IgD-negative memory B cell (primary cell): ENCODE data around the gene SUOX. TPM values are rescaled to one million over a fixed set of nuclear protein-coding genes. Genes with fewer than 3 reads are reported as not detected.
"Not testable (repeated sequence)": the region's sequence is repeated elsewhere in the genome, so short reads cannot be mapped to it uniquely, and the experiment has no call there.

ENCODE experiments used
- H3K27ac Mint-ChIP-seq, 3 donors: one replicate each; pipeline ENCODE4 v1.8.0; 2020 to 2022; ENCODE audit warnings: mild to moderate bottlenecking in 3 of 3, mixed read lengths in 3 of 3, moderate library complexity in 1 of 3
- H3K27me3 Mint-ChIP-seq: one replicate; pipeline ENCODE4 v1.8.0; 2021; ENCODE audit warnings: mixed read lengths
- H3K36me3 Mint-ChIP-seq: one replicate; pipeline ENCODE4 v1.8.0; 2020; ENCODE audit warnings: mild to moderate bottlenecking, mixed read lengths
- H3K4me1 Mint-ChIP-seq, 3 donors: one replicate each; pipeline ENCODE4 v1.8.0; 2020 to 2022; ENCODE audit warnings: mixed read lengths in 3 of 3, mild to moderate bottlenecking in 1 of 3
- H3K4me3 Mint-ChIP-seq, 4 donors: one replicate each; pipeline ENCODE4 v1.8.0; 2020 to 2022; ENCODE audit warnings: mild to moderate bottlenecking in 4 of 4, mixed read lengths in 4 of 4, moderate library complexity in 3 of 4
- H3K9me3 Mint-ChIP-seq, 3 donors: one replicate each; pipeline ENCODE4 v1.8.0; 2020 to 2021; ENCODE audit warnings: mixed read lengths in 3 of 3, mild to moderate bottlenecking in 1 of 3
- polyA plus RNA-seq: library from polyadenylated mRNA; unstranded; fragments of 300-500 nt; fragmentation: Illumina TruSeq; gene quantifications from one replicate; pipeline ENCODE4 v1.2.3, GENCODE V29; 2021

The SUOX gene
- polyA plus RNA-seq, 1 donor from 2014 or later, result 1.3 TPM

DNA sequence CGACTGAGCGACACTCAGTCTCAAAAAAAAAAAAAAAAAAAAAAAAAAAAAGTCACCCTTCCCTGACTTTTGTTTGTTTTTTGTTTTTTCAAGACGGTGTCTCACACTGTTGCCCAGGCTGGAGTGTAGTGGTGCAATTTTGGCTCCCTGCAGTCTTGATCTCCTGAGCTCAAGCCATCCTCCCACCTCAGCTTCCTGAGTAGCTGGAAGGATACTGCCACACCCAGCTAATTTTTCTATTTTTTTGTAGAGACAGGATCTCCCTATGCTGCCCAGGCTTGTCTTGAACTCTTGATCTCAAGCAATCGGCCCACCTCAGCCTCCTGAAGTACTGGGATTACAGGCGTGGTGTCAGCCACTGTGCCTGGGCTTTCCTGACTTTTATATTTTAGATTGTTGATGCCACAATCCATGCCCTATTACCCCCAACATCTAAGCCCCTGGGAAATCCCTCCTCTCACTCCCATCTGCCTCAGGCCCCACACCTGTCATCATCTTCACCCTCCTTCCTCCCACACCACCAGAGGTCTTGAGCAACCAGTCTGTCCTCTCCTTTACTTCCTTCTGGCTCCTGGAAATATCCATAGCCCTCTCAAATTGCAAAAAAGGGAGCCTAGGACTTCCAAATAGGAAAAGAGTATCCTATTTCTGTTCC, 31.6 kb downstream of the SUOX start:
- no peak overlapping the region for H3K27ac Mint-ChIP-seq
- H3K36me3 Mint-ChIP-seq, result peaks cover 6% of the 10 kb centered on the region
- H3K4me1 Mint-ChIP-seq, result no peaks in the 10 kb centered on the region
- no peak overlapping the region for H3K4me3 Mint-ChIP-seq
- H3K27me3 Mint-ChIP-seq, result no peaks in the 10 kb centered on the region
- H3K9me3 Mint-ChIP-seq, result no peaks in the 10 kb centered on the region

GRCh38 chr12:56029166-56029519, 32.1 kb downstream of the SUOX start:
- H3K4me1 Mint-ChIP-seq, result no peaks in the 10 kb centered on the region
- peaks cover 6% of the 10 kb centered on the region for H3K36me3 Mint-ChIP-seq
- no peak overlapping the region for H3K4me3 Mint-ChIP-seq
- H3K9me3 Mint-ChIP-seq, result no peaks in the 10 kb centered on the region
- no peaks in the 10 kb centered on the region for H3K27me3 Mint-ChIP-seq
- H3K27ac Mint-ChIP-seq, result no peak overlapping the region

- Mint-ChIP-seq H3K27me3 (no peaks in the 10 kb centered on the region), H3K4me3 (peak overlapping the region in 1 of 4 donors; percentile 46), H3K9me3 (no peaks in the 10 kb centered on the region), H3K36me3 (peaks cover 6% of the 10 kb centered on the region), H3K4me1 (no peaks in the 10 kb centered on the region), H3K27ac (peak overlapping the region in 1 of 3 donors; percentile 82)
These were observed 32.7 kb downstream of the SUOX start for GRCh38 chr12:56029666-56030293.

- peaks cover 10% of the 10 kb centered on the region for H3K36me3 Mint-ChIP-seq
- H3K27ac Mint-ChIP-seq, result no peak overlapping the region
- H3K4me1 Mint-ChIP-seq, result peaks cover 0 to 1% (median 0%) of the 10 kb centered on the region in 3 donors
- H3K4me3 Mint-ChIP-seq, result no peak overlapping the region
- no peaks in the 10 kb centered on the region for H3K27me3 Mint-ChIP-seq
- no peaks in the 10 kb centered on the region for H3K9me3 Mint-ChIP-seq
These were observed 34.9 kb downstream of the SUOX start for GRCh38 chr12:56031987-56032386.

- Mint-ChIP-seq H3K27me3 (no peaks in the 10 kb centered on the region), H3K36me3 (peaks cover 10% of the 10 kb centered on the region), H3K27ac (no peak overlapping the region), H3K4me3 (no peak overlapping the region), H3K9me3 (no peaks in the 10 kb centered on the region), H3K4me1 (peaks cover 0 to 1% (median 0%) of the 10 kb centered on the region in 3 donors)
These were observed 37.7 kb downstream of the SUOX start for GRCh38 chr12:56034586-56035332.

DNA sequence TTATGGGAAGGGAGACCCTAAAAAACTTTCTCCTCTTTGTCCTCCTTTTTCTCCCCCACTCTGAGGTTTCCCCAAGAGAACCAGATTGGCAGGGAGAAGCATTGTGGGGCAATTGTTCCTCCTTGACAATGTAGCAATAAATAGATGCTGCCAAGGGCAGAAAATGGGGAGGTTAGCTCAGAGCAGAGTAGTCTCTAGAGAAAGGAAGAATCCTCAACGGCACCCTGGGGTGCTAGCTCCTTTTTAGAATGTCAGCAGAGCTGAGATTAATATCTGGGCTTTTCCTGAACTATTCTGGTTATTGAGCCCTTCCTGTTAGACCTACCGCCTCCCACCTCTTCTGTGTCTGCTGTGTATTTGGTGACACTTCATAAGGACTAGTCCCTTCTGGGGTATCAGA, 40.1 kb downstream of the SUOX start:
- Mint-ChIP-seq H3K9me3 (no peaks in the 10 kb centered on the region), H3K4me1 (peaks cover 2 to 5% (median 4%) of the 10 kb centered on the region in 3 donors), H3K36me3 (peaks cover 8% of the 10 kb centered on the region), H3K27ac (peak overlapping the region in 1 of 3 donors; percentile 39), H3K4me3 (no peak overlapping the region), H3K27me3 (no peaks in the 10 kb centered on the region)

GRCh38 chr12:56038022-56038655, 41.1 kb downstream of the SUOX start:
- Mint-ChIP-seq H3K36me3 (peaks cover 8% of the 10 kb centered on the region), H3K27me3 (no peaks in the 10 kb centered on the region), H3K4me1 (peaks cover 9 to 11% (median 10%) of the 10 kb centered on the region in 3 donors), H3K9me3 (no peaks in the 10 kb centered on the region), H3K4me3 (peak overlapping the region in 1 of 4 donors; percentile 22), H3K27ac (peak overlapping the region in 1 of 3 donors; percentile 26)

GRCh38 chr12:56040151-56040550, 43.1 kb downstream of the SUOX start:
- Mint-ChIP-seq H3K36me3 (peaks cover 11% of the 10 kb centered on the region), H3K27me3 (no peaks in the 10 kb centered on the region), H3K4me3 (no peak overlapping the region), H3K4me1 (peaks cover 10 to 13% (median 12%) of the 10 kb centered on the region in 3 donors), H3K27ac (peak overlapping the region in 1 of 3 donors; percentile 88), H3K9me3 (no peaks in the 10 kb centered on the region)

DNA sequence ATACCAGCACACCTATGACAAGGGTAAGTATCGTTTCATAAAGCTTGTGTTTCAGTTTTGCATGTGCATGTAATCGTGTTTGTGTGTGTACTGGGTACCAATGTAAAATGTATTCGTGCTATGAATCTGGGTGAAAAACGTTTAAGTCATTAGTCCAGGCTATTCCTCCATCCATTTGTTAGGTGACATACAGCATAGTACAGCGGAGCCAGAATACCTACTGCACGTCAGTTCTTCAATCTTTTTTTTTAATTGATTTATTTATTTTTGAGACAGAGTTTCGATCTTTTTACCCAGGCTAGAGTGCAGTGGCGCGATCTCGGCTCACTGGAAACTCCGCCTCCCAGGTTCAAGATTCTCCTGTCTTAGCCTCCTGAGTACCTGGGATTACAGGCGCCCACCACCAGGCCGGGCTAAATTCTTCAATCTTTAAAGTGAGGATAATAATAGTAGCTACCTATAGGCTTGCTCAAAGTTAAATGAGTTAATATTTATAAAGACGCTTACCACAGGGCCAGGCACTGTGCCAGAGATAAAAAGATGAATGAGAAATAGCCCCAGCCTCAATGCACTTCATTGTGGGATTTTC, 44.0 kb downstream of the SUOX start:
- H3K36me3 Mint-ChIP-seq, result peaks cover 5% of the 10 kb centered on the region
- no peaks in the 10 kb centered on the region for H3K27me3 Mint-ChIP-seq
- no peaks in the 10 kb centered on the region for H3K9me3 Mint-ChIP-seq
- H3K4me1 Mint-ChIP-seq, result peaks cover 8 to 13% (median 12%) of the 10 kb centered on the region in 3 donors
- peak overlapping the region; percentile 88 to 99 (median 98) for H3K27ac Mint-ChIP-seq
- H3K4me3 Mint-ChIP-seq, result peak overlapping the region; percentile 91 to 100 (median 98)

GRCh38 chr12:56041552-56042429, 44.7 kb downstream of the SUOX start, which contains the start of gene RPS26:
TSS of gene RPS26 (plus strand) at chr12:56041918. CDS start at chr12:56042167, 249 bp downstream.
- no peaks in the 10 kb centered on the region for H3K9me3 Mint-ChIP-seq
- H3K27me3 Mint-ChIP-seq, result no peaks in the 10 kb centered on the region
- peaks cover 8 to 13% (median 12%) of the 10 kb centered on the region in 3 donors for H3K4me1 Mint-ChIP-seq
- H3K4me3 Mint-ChIP-seq, result peak within 1 kb of the TSS; percentile 91 to 100 (median 98)
- peaks cover 5% of the 10 kb centered on the region for H3K36me3 Mint-ChIP-seq
- H3K27ac Mint-ChIP-seq, result peak within 1 kb of the TSS; percentile 88 to 99 (median 98)

DNA sequence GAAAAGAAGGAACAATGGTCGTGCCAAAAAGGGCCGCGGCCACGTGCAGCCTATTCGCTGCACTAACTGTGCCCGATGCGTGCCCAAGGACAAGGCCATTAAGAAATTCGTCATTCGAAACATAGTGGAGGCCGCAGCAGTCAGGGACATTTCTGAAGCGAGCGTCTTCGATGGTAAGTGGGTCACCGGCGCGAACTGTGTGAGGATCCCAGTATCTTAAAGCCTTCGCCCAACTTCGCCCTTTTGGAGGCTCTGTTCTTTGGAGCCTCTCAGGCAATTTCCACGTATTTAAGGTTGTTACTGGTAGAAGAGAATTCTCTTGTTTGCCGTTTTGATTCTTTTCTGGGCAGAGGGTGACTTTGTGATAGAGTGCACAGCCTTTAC, 45.3 kb downstream of the SUOX start:
- peak overlapping the region; percentile 91 to 100 (median 98) for H3K4me3 Mint-ChIP-seq

DNA sequence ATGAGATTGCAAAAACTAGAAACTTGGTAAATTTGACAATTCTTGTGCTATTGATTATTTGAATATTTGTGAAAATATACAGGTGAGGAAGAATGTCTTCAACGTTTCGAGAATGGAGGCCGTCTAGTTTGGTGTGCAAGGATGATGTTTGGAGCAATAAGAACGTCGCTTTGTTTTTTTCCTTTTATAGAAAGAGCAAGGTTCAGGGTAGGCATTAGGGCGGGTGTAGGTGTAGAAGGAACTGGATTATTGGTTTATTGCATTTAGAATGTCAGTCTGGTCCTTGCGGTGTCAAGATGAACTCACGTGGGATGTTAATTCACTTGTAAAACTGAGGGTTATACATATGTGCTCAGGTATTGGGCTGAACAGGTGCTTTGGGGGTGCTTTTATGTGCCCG, 45.8 kb downstream of the SUOX start:
- peaks cover 5% of the 10 kb centered on the region for H3K36me3 Mint-ChIP-seq
- peaks cover 12 to 18% (median 15%) of the 10 kb centered on the region in 3 donors for H3K4me1 Mint-ChIP-seq
- H3K27ac Mint-ChIP-seq, result peak overlapping the region; percentile 88 to 99 (median 98)
- H3K27me3 Mint-ChIP-seq, result no peaks in the 10 kb centered on the region
- no peaks in the 10 kb centered on the region for H3K9me3 Mint-ChIP-seq
- H3K4me3 Mint-ChIP-seq, result peak overlapping the region; percentile 91 to 100 (median 98)

More for the DNA sequence above, 45.3 kb downstream of the SUOX start:
- not testable (repeated sequence) for H3K27me3 Mint-ChIP-seq, H3K9me3 Mint-ChIP-seq, H3K36me3 Mint-ChIP-seq
- peak overlapping the region; percentile 88 to 99 (median 98) for H3K27ac Mint-ChIP-seq
- H3K4me1 Mint-ChIP-seq, result peaks cover 12 to 18% (median 15%) of the 10 kb centered on the region in 3 donors

DNA sequence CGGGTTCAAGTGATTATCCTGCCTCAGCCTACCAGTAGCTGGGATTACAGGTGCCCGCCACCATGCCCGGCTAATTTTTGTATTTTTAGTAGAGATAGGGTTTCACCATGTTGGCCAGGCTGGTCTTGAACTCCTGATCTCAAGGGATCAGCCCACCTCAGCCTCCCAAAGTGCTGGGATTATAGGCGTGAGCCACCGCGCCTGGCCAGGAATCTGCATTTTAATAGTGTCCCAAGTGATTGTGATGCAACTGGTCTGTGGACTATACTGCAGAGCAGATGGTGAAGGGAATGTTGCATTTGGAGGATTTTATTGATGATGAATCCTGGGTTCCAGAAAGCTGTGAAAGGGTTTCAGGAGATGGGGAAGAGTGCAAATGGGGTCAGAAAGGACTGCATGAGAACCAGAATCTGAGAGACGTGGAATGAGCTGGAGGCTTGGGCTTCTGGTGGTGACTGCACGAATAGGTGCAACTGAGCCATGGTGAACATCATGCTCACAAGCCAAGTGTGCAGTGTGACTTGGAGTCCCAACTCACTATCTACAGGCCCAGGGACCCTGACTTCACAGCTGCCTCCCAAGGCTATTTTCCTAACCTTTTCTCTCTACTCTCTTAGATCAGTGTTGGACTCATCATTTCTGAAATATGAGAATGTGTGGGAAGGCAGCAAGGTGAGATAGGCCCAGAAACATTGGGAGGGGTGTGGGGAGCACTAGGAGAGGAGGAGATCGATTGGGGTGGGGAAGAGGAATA, 49.1 kb downstream of the SUOX start:
- peaks cover 8% of the 10 kb centered on the region for H3K36me3 Mint-ChIP-seq
- H3K4me1 Mint-ChIP-seq, result peaks cover 12 to 18% (median 15%) of the 10 kb centered on the region in 3 donors
- H3K27ac Mint-ChIP-seq, result peak overlapping the region in 1 of 3 donors; percentile 38
- H3K27me3 Mint-ChIP-seq, result no peaks in the 10 kb centered on the region
- H3K9me3 Mint-ChIP-seq, result no peaks in the 10 kb centered on the region
- H3K4me3 Mint-ChIP-seq, result peak overlapping the region in 1 of 4 donors; percentile 18
